Activated CD4-positive, alpha-beta T cell treated with anti-CD3 and anti-CD28 coated beads, Interleukin-2, amount 10 ng/mL, durations not matched to agents 7 days and 5 days (primary cell): Measurements from ENCODE around the gene STK33. TPM values are rescaled to one million over a fixed set of nuclear protein-coding genes. Genes with fewer than 3 reads are reported as not detected.

Experiments used
- CTCF ChIA-PET: fragments of 350-600 bp; sonication (Branson Sonifier 250); formaldehyde crosslinking; loops from one replicate; lab custom pipeline; 2021; ENCODE audit warnings: antibody characterized with exemption; lab: Charles Lee
- POLR2A ChIA-PET: fragments of 350-600 bp; sonication (Branson Sonifier 250); formaldehyde crosslinking; loops from one replicate; lab custom pipeline; 2021; ENCODE audit warnings: antibody characterized with exemption; lab: Charles Lee
- DNase-seq: peaks from one replicate; pipeline ENCODE4 v3.0.0-alpha.2; 2020
- H3K27ac Mint-ChIP-seq: one replicate; pipeline ENCODE4 v1.8.0; 2021; ENCODE audit warnings: mild to moderate bottlenecking, moderate library complexity, mixed read lengths
- H3K27me3 Mint-ChIP-seq: one replicate; pipeline ENCODE4 v1.8.0; 2021; ENCODE audit warnings: mixed read lengths
- H3K36me3 Mint-ChIP-seq: one replicate; pipeline ENCODE4 v1.8.0; 2021; ENCODE audit warnings: low read depth, mixed read lengths
- H3K4me1 Mint-ChIP-seq: one replicate; pipeline ENCODE4 v1.8.0; 2021; ENCODE audit warnings: mixed read lengths
- H3K4me3 Mint-ChIP-seq: one replicate; pipeline ENCODE4 v1.8.0; 2021; ENCODE audit warnings: mild to moderate bottlenecking, moderate library complexity, mixed read lengths
- H3K9me3 Mint-ChIP-seq: one replicate; pipeline ENCODE4 v1.8.0; 2021; ENCODE audit warnings: mixed read lengths
- total RNA-seq, 2 experiments: library from RNA; stranded (reverse); gene quantifications; one replicate each; pipeline ENCODE4 v1.2.3, GENCODE V29; 2021

STK33 gene
- total RNA-seq, 2 experiments from 2014 or later = 0.79 to 1.1 TPM

- Mint-ChIP-seq H3K4me3 (no peak overlapping the region), H3K36me3 (no peaks in the 10 kb centered on the region)
- DNase-seq = no peak
Measured at GRCh38 chr11:8597182-8597581, 3.2 kb upstream of the STK33 start.

DNA sequence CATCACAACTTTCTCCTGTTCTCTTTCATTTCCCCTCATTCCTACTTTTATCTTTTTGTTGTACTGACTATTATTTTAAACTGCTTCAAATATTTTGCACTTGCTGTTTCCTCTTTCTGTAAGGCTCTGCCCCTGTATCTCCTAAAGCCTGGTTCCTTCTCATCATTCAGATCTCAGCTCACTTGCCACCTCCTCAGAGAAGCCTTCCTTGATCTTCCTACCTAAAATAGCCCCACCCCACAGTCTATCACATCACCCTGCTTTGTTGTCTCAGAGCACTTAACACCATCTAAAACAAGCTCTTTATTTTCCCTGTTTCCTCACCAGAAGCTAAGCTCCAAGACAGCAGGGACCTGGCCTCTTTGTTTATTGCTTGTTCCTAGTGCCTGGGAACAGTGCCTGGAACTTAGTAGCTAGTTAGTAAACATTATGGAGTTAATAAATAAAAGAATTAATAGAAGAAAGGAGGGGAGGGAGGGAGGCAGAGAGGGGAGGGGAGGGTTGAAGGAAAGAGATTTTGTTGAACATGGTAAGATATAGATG is 2.5 kb upstream of the STK33 start:
- POLR2A ChIA-PET = no interaction called here
- Mint-ChIP-seq H3K36me3 (no peaks in the 10 kb centered on the region), H3K4me1 (peaks cover 8% of the 10 kb centered on the region), H3K4me3 (no peak overlapping the region), H3K27ac (no peak overlapping the region), H3K27me3 (peaks cover 62% of the 10 kb centered on the region), H3K9me3 (no peaks in the 10 kb centered on the region)
- CTCF ChIA-PET = interaction anchor here (1.1 kb wide), 1 partner anchor 42 kb away, joined by 3 read pairs; no protein-coding TSS in a partner anchor
- DNase-seq = no peak

More at GRCh38 chr11:8597182-8597581, 3.2 kb upstream of the STK33 start:
- no peak overlapping the region for H3K27ac Mint-ChIP-seq
- H3K27me3 Mint-ChIP-seq = peaks cover 58% of the 10 kb centered on the region
- H3K9me3 Mint-ChIP-seq = no peaks in the 10 kb centered on the region
- H3K4me1 Mint-ChIP-seq = peaks cover 8% of the 10 kb centered on the region
- ChIA-PET CTCF (interaction anchor here (1.1 kb wide), 1 partner anchor 43 kb away, joined by 3 read pairs; no protein-coding TSS in a partner anchor), POLR2A (no interaction called here)

DNA sequence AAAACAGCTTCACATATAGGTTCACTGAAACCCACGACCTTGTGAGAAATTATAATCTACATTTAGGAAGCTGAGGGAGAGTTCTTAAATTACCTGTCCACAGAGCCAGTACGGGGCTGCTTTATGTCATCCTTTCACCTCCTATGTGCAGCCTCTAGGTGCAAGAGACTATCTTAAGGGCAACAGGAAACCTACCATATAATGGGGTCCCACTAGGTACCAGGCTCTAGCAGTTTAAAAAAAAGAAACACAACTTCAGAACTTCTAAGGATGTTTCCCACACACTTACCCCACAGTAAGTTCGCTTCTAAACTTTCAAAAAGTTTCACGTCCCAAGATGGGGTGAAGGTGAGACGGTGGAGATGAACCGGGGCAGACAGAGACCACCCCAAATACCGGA is 573 bp downstream of the STK33 start:
- H3K36me3 Mint-ChIP-seq = no peaks in the 10 kb centered on the region
- ChIA-PET CTCF (no interaction called here), POLR2A (no interaction called here)
- peaks cover 73% of the 10 kb centered on the region for H3K27me3 Mint-ChIP-seq
- H3K27ac Mint-ChIP-seq = no peak overlapping the region
- no peaks in the 10 kb centered on the region for H3K9me3 Mint-ChIP-seq
- no peak for DNase-seq
- peaks cover 8% of the 10 kb centered on the region for H3K4me1 Mint-ChIP-seq
- peak overlapping the region; percentile 69 for H3K4me3 Mint-ChIP-seq

DNA sequence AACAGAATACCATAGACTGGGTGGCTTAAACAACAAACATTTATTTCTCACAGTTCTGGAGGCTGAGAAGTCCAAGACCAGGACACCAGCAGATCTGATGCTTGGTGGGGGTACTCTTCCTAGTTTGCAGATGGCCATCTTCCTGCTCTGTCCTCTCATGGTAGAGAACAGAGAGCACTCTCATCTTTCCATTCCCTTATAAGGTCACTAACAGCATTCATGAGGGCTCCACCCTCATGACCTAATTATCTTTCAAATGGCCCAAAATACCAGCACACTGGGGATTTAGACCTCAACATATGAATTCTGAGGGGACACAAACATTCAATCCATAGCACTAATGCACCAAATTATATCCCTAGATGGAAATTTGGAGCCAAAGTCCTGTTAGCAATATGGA is 6.1 kb downstream of the STK33 start:
- H3K9me3 Mint-ChIP-seq = no peaks in the 10 kb centered on the region
- H3K4me1 Mint-ChIP-seq = no peaks in the 10 kb centered on the region
- POLR2A ChIA-PET = no interaction called here
- no peaks in the 10 kb centered on the region for H3K36me3 Mint-ChIP-seq
- DNase-seq = no peak
- H3K4me3 Mint-ChIP-seq = no peak overlapping the region
- peaks cover 30% of the 10 kb centered on the region for H3K27me3 Mint-ChIP-seq
- CTCF ChIA-PET = interaction anchor here (0.7 kb wide), 1 partner anchor 202 kb away, joined by 3 read pairs; no protein-coding TSS in a partner anchor
- H3K27ac Mint-ChIP-seq = no peak overlapping the region

- Mint-ChIP-seq H3K9me3 (no peaks in the 10 kb centered on the region), H3K27me3 (peaks cover 27% of the 10 kb centered on the region), H3K27ac (no peak overlapping the region), H3K4me3 (no peak overlapping the region), H3K36me3 (no peaks in the 10 kb centered on the region), H3K4me1 (no peaks in the 10 kb centered on the region)
- CTCF ChIA-PET = no interaction called here
- POLR2A ChIA-PET = no interaction called here
- no peak for DNase-seq
Measured at GRCh38 chr11:8586805-8587204, 7.2 kb downstream of the STK33 start.

DNA sequence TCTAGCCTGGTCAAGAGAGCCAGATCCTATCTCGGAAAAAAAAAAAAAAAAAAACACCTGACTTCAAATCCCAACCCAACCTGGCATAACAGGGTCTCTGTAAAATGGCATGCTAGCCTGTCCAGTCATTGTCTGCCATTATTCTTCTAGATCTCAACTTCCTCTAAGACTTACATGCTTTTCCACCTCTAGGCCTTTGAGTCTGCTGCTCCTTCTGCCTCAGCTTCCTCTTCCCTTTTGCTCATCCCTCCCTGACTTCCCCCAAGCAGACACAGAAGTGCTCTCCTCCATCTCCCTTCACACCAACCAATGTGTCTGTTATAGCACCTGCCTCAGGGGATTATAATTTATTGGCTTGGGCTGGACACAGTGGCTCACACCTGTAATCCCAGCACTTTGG is 7.8 kb downstream of the STK33 start:
- Mint-ChIP-seq H3K4me3 (no peak overlapping the region), H3K27me3 (peaks cover 25% of the 10 kb centered on the region), H3K9me3 (no peaks in the 10 kb centered on the region), H3K36me3 (no peaks in the 10 kb centered on the region), H3K4me1 (no peaks in the 10 kb centered on the region), H3K27ac (no peak overlapping the region)
- no peak for DNase-seq
- ChIA-PET CTCF (no interaction called here), POLR2A (no interaction called here)

DNA sequence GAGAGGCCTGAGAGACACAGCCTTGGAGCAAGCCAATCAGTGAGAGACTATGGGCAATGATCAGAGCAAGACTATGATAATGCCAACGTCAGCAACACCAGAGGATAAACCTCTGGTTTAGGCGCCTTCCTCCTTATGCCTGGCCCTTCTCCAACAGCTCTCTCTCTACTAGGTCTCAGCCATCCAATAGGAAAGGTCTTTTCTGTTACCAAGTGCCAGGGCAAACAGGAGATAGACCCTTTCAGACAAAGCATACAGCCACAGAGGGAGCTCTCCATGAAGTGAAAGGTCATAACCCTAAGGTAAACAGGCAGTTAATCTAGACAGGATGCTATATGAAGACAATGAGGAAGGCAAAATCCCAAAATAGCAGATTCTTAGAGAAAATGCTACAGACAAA is 9.5 kb downstream of the STK33 start:
- H3K4me1 Mint-ChIP-seq = no peaks in the 10 kb centered on the region
- ChIA-PET CTCF (interaction anchor here (0.7 to 1.1 kb wide), 2 partner anchors 9 to 22 kb away, joined by 3 to 4 read pairs; no protein-coding TSS in a partner anchor), POLR2A (no interaction called here)
- no peaks in the 10 kb centered on the region for H3K9me3 Mint-ChIP-seq
- peaks cover 25% of the 10 kb centered on the region for H3K27me3 Mint-ChIP-seq
- no peaks in the 10 kb centered on the region for H3K36me3 Mint-ChIP-seq
- DNase-seq = no peak
- no peak overlapping the region for H3K4me3 Mint-ChIP-seq
- H3K27ac Mint-ChIP-seq = no peak overlapping the region

- POLR2A ChIA-PET = interaction anchor here (0.8 kb wide), 1 partner anchor 35 kb away, joined by 3 read pairs; no protein-coding TSS in a partner anchor
- H3K9me3 Mint-ChIP-seq = no peaks in the 10 kb centered on the region
- peaks cover 21% of the 10 kb centered on the region for H3K27me3 Mint-ChIP-seq
- no peaks in the 10 kb centered on the region for H3K4me1 Mint-ChIP-seq
- H3K36me3 Mint-ChIP-seq = no peaks in the 10 kb centered on the region
- no peak overlapping the region for H3K27ac Mint-ChIP-seq
- no peak for DNase-seq
- CTCF ChIA-PET = interaction anchor here (0.7 to 1.1 kb wide), 2 partner anchors 9 to 21 kb away, joined by 3 to 4 read pairs; no protein-coding TSS in a partner anchor
- no peak overlapping the region for H3K4me3 Mint-ChIP-seq
Measured at GRCh38 chr11:8584082-8584481, 9.9 kb downstream of the STK33 start.

GRCh38 chr11:8581300-8581699 is 12.7 kb downstream of the STK33 start:
- H3K27me3 Mint-ChIP-seq = peaks cover 24% of the 10 kb centered on the region
- no peak for DNase-seq
- H3K9me3 Mint-ChIP-seq = no peaks in the 10 kb centered on the region
- no peaks in the 10 kb centered on the region for H3K4me1 Mint-ChIP-seq
- CTCF ChIA-PET = no interaction called here
- no peaks in the 10 kb centered on the region for H3K36me3 Mint-ChIP-seq
- no peak overlapping the region for H3K4me3 Mint-ChIP-seq
- POLR2A ChIA-PET = no interaction called here
- no peak overlapping the region for H3K27ac Mint-ChIP-seq

- POLR2A ChIA-PET = no interaction called here
- no peaks in the 10 kb centered on the region for H3K4me1 Mint-ChIP-seq
- H3K36me3 Mint-ChIP-seq = no peaks in the 10 kb centered on the region
- no peak overlapping the region for H3K4me3 Mint-ChIP-seq
- no peak for DNase-seq
- CTCF ChIA-PET = no interaction called here
- peaks cover 27% of the 10 kb centered on the region for H3K27me3 Mint-ChIP-seq
- no peaks in the 10 kb centered on the region for H3K9me3 Mint-ChIP-seq
- no peak overlapping the region for H3K27ac Mint-ChIP-seq
Measured at GRCh38 chr11:8577791-8578581, 16.0 kb downstream of the STK33 start.

- no peaks in the 10 kb centered on the region for H3K36me3 Mint-ChIP-seq
- POLR2A ChIA-PET = no interaction called here
- no peaks in the 10 kb centered on the region for H3K4me1 Mint-ChIP-seq
- H3K27me3 Mint-ChIP-seq = peaks cover 19% of the 10 kb centered on the region
- no peaks in the 10 kb centered on the region for H3K9me3 Mint-ChIP-seq
- CTCF ChIA-PET = interaction anchor here (1.3 kb wide), 1 partner anchor 10 kb away, joined by 4 read pairs; no protein-coding TSS in a partner anchor
- no peak overlapping the region for H3K27ac Mint-ChIP-seq
- no peak overlapping the region for H3K4me3 Mint-ChIP-seq
- no peak for DNase-seq
Measured at GRCh38 chr11:8574798-8575197, 19.2 kb downstream of the STK33 start.

GRCh38 chr11:8573777-8574176 is 20.3 kb downstream of the STK33 start:
- H3K4me1 Mint-ChIP-seq = no peaks in the 10 kb centered on the region
- H3K36me3 Mint-ChIP-seq = no peaks in the 10 kb centered on the region
- no peak overlapping the region for H3K4me3 Mint-ChIP-seq
- CTCF ChIA-PET = no interaction called here
- peaks cover 26% of the 10 kb centered on the region for H3K27me3 Mint-ChIP-seq
- POLR2A ChIA-PET = no interaction called here
- no peak overlapping the region for H3K27ac Mint-ChIP-seq
- H3K9me3 Mint-ChIP-seq = no peaks in the 10 kb centered on the region
- no peak for DNase-seq

- DNase-seq = no peak
- Mint-ChIP-seq H3K4me1 (no peaks in the 10 kb centered on the region), H3K27ac (no peak overlapping the region), H3K4me3 (no peak overlapping the region), H3K36me3 (no peaks in the 10 kb centered on the region), H3K27me3 (peaks cover 32% of the 10 kb centered on the region), H3K9me3 (no peaks in the 10 kb centered on the region)
- ChIA-PET POLR2A (no interaction called here), CTCF (interaction anchor here (1.0 to 1.3 kb wide), 2 partner anchors 45 to 324 kb away, joined by 3 read pairs; no protein-coding TSS in a partner anchor)
Measured at GRCh38 chr11:8567602-8568198, 26.3 kb downstream of the STK33 start.
